WTC11 (cell line): ENCODE results near the gene FALEC. TPM values are rescaled to one million over a fixed set of nuclear protein-coding genes. Genes with fewer than 3 reads are reported as not detected.

Source experiments
- ATAC-seq: fragments of 200-7000 bp; cut with Tn5 transposase; 2 replicates; pipeline ENCODE4 v1.10.0; 2021; ENCODE audit warnings: mild to moderate bottlenecking, moderate library complexity
- CTCF ChIA-PET: fragments of 300-600 bp; sonication (Branson Sonifier 250); formaldehyde crosslinking; loops from one replicate; lab custom pipeline; 2021; ENCODE audit warnings: antibody characterized with exemption; lab: Charles Lee
- POLR2A ChIA-PET: fragments of 350-600 bp; sonication (Branson Sonifier 250); formaldehyde crosslinking; loops from one replicate; lab custom pipeline; 2021; ENCODE audit warnings: antibody characterized with exemption; lab: Charles Lee
- DNase-seq: peaks from one replicate; pipeline ENCODE4 v3.0.0; 2021; ENCODE audit warnings: low spot score
- H3K27ac Mint-ChIP-seq: 2 replicates; pipeline ENCODE4 v1.8.0; 2021; ENCODE audit warnings: mixed read lengths
- H3K27me3 Mint-ChIP-seq: 2 replicates; pipeline ENCODE4 v1.8.0; 2021; ENCODE audit warnings: low read depth, mild to moderate bottlenecking, moderate library complexity, mixed read lengths
- H3K36me3 Mint-ChIP-seq: 2 replicates; pipeline ENCODE4 v1.8.0; 2021; ENCODE audit warnings: mixed read lengths
- H3K4me1 Mint-ChIP-seq: 2 replicates; pipeline ENCODE4 v1.8.0; 2022; ENCODE audit warnings: mixed read lengths
- H3K4me3 Mint-ChIP-seq: 2 replicates; pipeline ENCODE4 v1.8.0; 2021; ENCODE audit warnings: mild to moderate bottlenecking, moderate library complexity, mixed read lengths
- H3K9me3 Mint-ChIP-seq: 2 replicates; pipeline ENCODE4 v1.8.0; 2021; ENCODE audit warnings: mixed read lengths
- AR ChIP-seq: fragments of 250-450 bp; sonication (Bioruptor Pico); IDR thresholded peaks from 2 replicates; pipeline ENCODE4 v1.9.0; 2021; ENCODE audit warnings: mild to moderate bottlenecking
- ARID4B ChIP-seq: sonication (generic); formaldehyde crosslinking; IDR thresholded peaks from 2 replicates; pipeline ENCODE4 v1.8.0; 2023; ENCODE audit warnings: missing genetic modification reagents, mild to moderate bottlenecking, borderline replicate concordance
- ATF1 ChIP-seq: sonication (generic); formaldehyde crosslinking; IDR thresholded peaks from 2 replicates; pipeline ENCODE4 v1.8.1; 2023; ENCODE audit warnings: mild to moderate bottlenecking, moderate library complexity, missing genetic modification reagents
- CDX4 ChIP-seq: fragments of 250-450 bp; sonication (Bioruptor Pico); IDR thresholded peaks from 2 replicates; pipeline ENCODE4 v1.9.0; 2021; ENCODE audit warnings: moderate library complexity, mild to moderate bottlenecking, inconsistent platforms, borderline replicate concordance
- CTCF ChIP-seq: fragments of 200-600 bp; IDR thresholded peaks from 2 replicates; pipeline ENCODE4 v1.8.0; 2022; ENCODE audit warnings: antibody characterized with exemption
- HMGXB4 ChIP-seq: sonication (generic); formaldehyde crosslinking; IDR thresholded peaks from 2 replicates; pipeline ENCODE4 v1.8.1; 2023; ENCODE audit warnings: mild to moderate bottlenecking, moderate library complexity, missing genetic modification reagents
- MYBL2 ChIP-seq: sonication (generic); formaldehyde crosslinking; IDR thresholded peaks from 2 replicates; pipeline ENCODE4 v1.8.1; 2023; ENCODE audit warnings: mild to moderate bottlenecking, moderate library complexity, missing genetic modification reagents
- NFATC4 ChIP-seq: fragments of 250-450 bp; sonication (Bioruptor Pico); IDR thresholded peaks from 2 replicates; pipeline ENCODE4 v1.9.0; 2021; ENCODE audit warnings: mild to moderate bottlenecking
- RORB ChIP-seq: fragments of 250-450 bp; sonication (Bioruptor Pico); IDR thresholded peaks from 2 replicates; pipeline ENCODE4 v1.9.0; 2021; ENCODE audit warnings: mild to moderate bottlenecking
- SP1 ChIP-seq: sonication (generic); formaldehyde crosslinking; conservative IDR thresholded peaks from 2 replicates; pipeline ENCODE4 v1.8.1; 2022; ENCODE audit warnings: missing genetic modification reagents
- TEAD1 ChIP-seq: sonication (generic); formaldehyde crosslinking; IDR thresholded peaks from 2 replicates; pipeline ENCODE4 v1.8.0; 2022; ENCODE audit warnings: mild to moderate bottlenecking, missing genetic modification reagents
- ZNF263 ChIP-seq: sonication (generic); formaldehyde crosslinking; IDR thresholded peaks from 2 replicates; pipeline ENCODE4 v1.8.1; 2022; ENCODE audit warnings: low read depth, mild to moderate bottlenecking, moderate library complexity, missing genetic modification reagents
- ZNF416 ChIP-seq: fragments of 250-450 bp; sonication (Bioruptor Pico); IDR thresholded peaks from 2 replicates; pipeline ENCODE4 v1.9.0; 2021; ENCODE audit warnings: mild to moderate bottlenecking, inconsistent platforms
- total RNA-seq: library from RNA; stranded (reverse); gene quantifications from 3 replicates; pipeline ENCODE4 v1.2.3, GENCODE V29; 2021

Gene FALEC
- total RNA-seq, 1 experiment from 2014 or later: 1.2 TPM

GRCh38 chr1:150560011-150560438 is 44.5 kb downstream of the FALEC start:
- Mint-ChIP-seq H3K9me3 (no peaks in the 10 kb centered on the region), H3K27ac (no peak overlapping the region), H3K4me3 (0 out of 2 replicates have a peak overlapping the region, but pooled peaks have one; percentile 92), H3K36me3 (peaks cover 4% of the 10 kb centered on the region; the same call in 1 of the 2 replicates), H3K27me3 (no peaks in the 10 kb centered on the region), H3K4me1 (peaks cover 46% of the 10 kb centered on the region)
- DNase-seq (peak; percentile 87), ATAC-seq (peak; percentile 10)
- CTCF ChIA-PET: interaction anchor here (0.5 to 7.9 kb wide), 38 partner anchors 10 to 540 kb away, joined by 3 to 144 read pairs (median 4); partner anchors contain the start of genes ADAMTSL4, CTSK, ENSA and FALEC
- peak; percentile 94 for TF ChIP-seq CTCF
- TF ChIP-seq ATF1: no peak
- POLR2A ChIA-PET: interaction anchor here (0.6 to 6.4 kb wide), 7 partner anchors 10 to 70 kb away, joined by 3 to 188 read pairs (median 5); partner anchors contain the start of genes ENSA and MCL1

- ChIA-PET POLR2A (interaction anchor here (0.5 to 6.4 kb wide), 12 partner anchors 9 to 349 kb away, joined by 3 to 188 read pairs (median 4); partner anchors contain the start of genes ADAMTSL4, ENSA, FALEC and GOLPH3L), CTCF (interaction anchor here (0.6 to 7.9 kb wide), 34 partner anchors 10 to 539 kb away, joined by 3 to 144 read pairs (median 6); partner anchors contain the start of genes ADAMTSL4, ENSA, FALEC and GOLPH3L)
- TF ChIP-seq HMGXB4 (0 out of 2 replicates have a peak, but pooled peaks have one; percentile 26), MYBL2 (CRISPR knock-in tag) (0 out of 2 replicates have a peak, but pooled peaks have one; percentile 9), CTCF (peak; percentile 71), RORB (CRISPR knock-in tag) (no peak)
- H3K27me3 Mint-ChIP-seq: no peaks in the 10 kb centered on the region
- H3K36me3 Mint-ChIP-seq: peaks cover under 1% of the 10 kb centered on the region; the same call in 1 of the 2 replicates
- no peaks in the 10 kb centered on the region for H3K9me3 Mint-ChIP-seq
- H3K4me1 Mint-ChIP-seq: peaks cover 45% of the 10 kb centered on the region
- DNase-seq (peak; percentile 94), ATAC-seq (peak; percentile 57)
- H3K4me3 Mint-ChIP-seq: peak overlapping the region; percentile 92
- H3K27ac Mint-ChIP-seq: peak overlapping the region; percentile 98
Measured at GRCh38 chr1:150560576-150561253, 45.2 kb downstream of the FALEC start.

- Mint-ChIP-seq H3K4me1 (peaks cover 48% of the 10 kb centered on the region), H3K27ac (peak overlapping the region; percentile 98), H3K27me3 (no peaks in the 10 kb centered on the region), H3K9me3 (no peaks in the 10 kb centered on the region), H3K36me3 (no peaks in the 10 kb centered on the region), H3K4me3 (peak overlapping the region; percentile 92)
- ATAC-seq (peak; percentile 81), DNase-seq (peak; percentile 90)
- ChIA-PET CTCF (interaction anchor here (0.6 to 7.9 kb wide), 29 partner anchors 9 to 482 kb away, joined by 3 to 144 read pairs (median 6); partner anchors contain the start of genes ADAMTSL4, ENSA, FALEC and GOLPH3L), POLR2A (interaction anchor here (0.5 to 6.4 kb wide), 18 partner anchors 9 to 415 kb away, joined by 3 to 188 read pairs (median 4); partner anchors contain the start of genes ADAMTSL4, ENSA, FALEC and GOLPH3L)
- TF ChIP-seq CDX4 (CRISPR knock-in tag) (no peak), TEAD1 (CRISPR knock-in tag) (peak; percentile 39; the same call in 1 of the 2 replicates), ZNF416 (CRISPR knock-in tag) (no peak), SP1 (CRISPR knock-in tag) (peak; percentile 54), AR (CRISPR knock-in tag) (no peak), ZNF263 (CRISPR knock-in tag) (peak; percentile 32; the same call in 1 of the 2 replicates), ARID4B (0 out of 2 replicates have a peak, but pooled peaks have one; percentile 58), NFATC4 (CRISPR knock-in tag) (no peak)
Measured at GRCh38 chr1:150561254-150561973, 45.9 kb downstream of the FALEC start.
